GM19099 (cell line): ENCODE results near the gene LFNG.

ENCODE experiments used
- POLR2A ChIP-seq: IDR thresholded peaks from 3 replicates; pipeline ENCODE4 v1.6.1; 2011; ENCODE audit warnings: low read depth; ENCODE audit not compliant: insufficient read length; ENCODE audit errors: extremely low read depth

LFNG gene

GRCh38 chr7:2517026-2517425 is 2.5 kb upstream of the LFNG start:
- no peak for TF ChIP-seq POLR2A

- TF ChIP-seq POLR2A, result no peak
Observed at GRCh38 chr7:2517678-2518507, 1.7 kb upstream of the LFNG start.

- TF ChIP-seq POLR2A, result no peak
Observed at GRCh38 chr7:2518737-2519118, 846 bp upstream of the LFNG start.

GRCh38 chr7:2520131-2520760 is 672 bp downstream of the LFNG start:
- no peak for TF ChIP-seq POLR2A

- no peak for TF ChIP-seq POLR2A
Observed at GRCh38 chr7:2520761-2521290, 1.3 kb downstream of the LFNG start.

GRCh38 chr7:2521341-2521745 is 1.8 kb downstream of the LFNG start:
- no peak for TF ChIP-seq POLR2A

GRCh38 chr7:2521952-2522591 is 2.5 kb downstream of the LFNG start:
- no peak for TF ChIP-seq POLR2A

- no peak for TF ChIP-seq POLR2A
Observed at GRCh38 chr7:2522780-2523433, 3.3 kb downstream of the LFNG start.

- no peak for TF ChIP-seq POLR2A
Observed at GRCh38 chr7:2523461-2523936, 3.9 kb downstream of the LFNG start.

- no peak for TF ChIP-seq POLR2A
Observed at GRCh38 chr7:2523941-2524807, 4.6 kb downstream of the LFNG start.

- no peak for TF ChIP-seq POLR2A
Observed at GRCh38 chr7:2524808-2525657, 5.5 kb downstream of the LFNG start.

- TF ChIP-seq POLR2A, result no peak
Observed at GRCh38 chr7:2525658-2526630, 6.4 kb downstream of the LFNG start.
